GM19035 (cell line): ENCODE measurements around the gene GSTO1.

Source experiments
- ATAC-seq: cut with Tn5 transposase; IDR thresholded peaks from one replicate; pipeline ENCODE4 v1.9.1; 2021; ENCODE audit not compliant: unreplicated experiment

GSTO1 gene

DNA sequence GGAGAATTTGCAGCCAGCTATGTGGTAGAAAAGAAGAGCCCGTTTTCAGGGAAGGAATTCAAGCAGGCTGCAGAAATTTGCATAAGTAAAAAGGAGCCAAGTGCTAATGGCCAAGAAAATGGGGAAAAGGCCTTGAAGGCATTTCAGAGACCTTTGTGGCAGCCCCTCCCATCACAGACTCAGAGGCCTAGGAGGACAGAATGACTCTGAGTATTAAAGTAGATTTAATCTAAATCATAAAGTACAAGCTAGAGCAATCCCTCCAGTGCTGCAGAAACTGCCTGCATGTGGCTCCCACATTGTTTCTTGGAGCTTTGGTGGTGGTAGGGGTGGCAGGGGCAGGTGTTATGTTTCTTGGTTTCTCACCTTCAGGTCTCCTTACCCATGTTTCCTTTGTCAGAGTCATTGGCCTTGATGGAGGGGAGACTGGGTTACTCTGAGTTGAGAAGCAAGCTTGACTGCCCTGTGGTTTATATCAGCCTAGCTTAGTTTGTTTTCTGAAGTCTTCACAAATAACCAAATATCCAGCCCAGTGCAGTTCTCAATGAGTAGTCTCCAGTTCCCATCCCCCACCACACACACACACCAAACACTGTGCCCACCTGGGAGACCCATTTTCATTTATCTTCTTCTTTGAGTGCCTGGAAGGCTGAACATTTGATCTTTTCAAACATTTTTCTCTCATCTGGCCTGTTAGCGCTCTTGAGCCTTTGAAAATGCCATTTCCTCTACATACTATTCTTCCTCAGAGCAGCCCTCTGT lies 49.1 kb downstream of the GSTO1 start:
- no peak for ATAC-seq

DNA sequence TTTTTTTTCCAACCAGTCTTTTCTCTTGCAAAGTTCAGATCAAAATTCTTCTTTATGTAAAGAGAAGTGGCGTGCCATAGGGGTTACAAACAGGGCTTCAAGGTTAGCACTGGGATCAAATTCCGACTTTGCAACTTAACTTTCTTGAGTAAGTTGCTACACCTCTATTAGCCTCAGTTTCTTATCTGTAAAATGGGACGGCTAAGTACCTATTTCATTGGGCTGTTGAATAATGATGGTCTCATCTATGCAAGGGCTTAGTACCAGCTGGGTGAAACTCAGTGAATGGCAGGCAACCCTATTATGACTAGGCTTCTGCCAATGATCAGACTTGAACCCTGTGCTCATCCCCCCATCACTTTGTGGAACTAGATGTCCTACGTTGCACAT lies 49.7 kb downstream of the GSTO1 start:
- no peak for ATAC-seq

DNA sequence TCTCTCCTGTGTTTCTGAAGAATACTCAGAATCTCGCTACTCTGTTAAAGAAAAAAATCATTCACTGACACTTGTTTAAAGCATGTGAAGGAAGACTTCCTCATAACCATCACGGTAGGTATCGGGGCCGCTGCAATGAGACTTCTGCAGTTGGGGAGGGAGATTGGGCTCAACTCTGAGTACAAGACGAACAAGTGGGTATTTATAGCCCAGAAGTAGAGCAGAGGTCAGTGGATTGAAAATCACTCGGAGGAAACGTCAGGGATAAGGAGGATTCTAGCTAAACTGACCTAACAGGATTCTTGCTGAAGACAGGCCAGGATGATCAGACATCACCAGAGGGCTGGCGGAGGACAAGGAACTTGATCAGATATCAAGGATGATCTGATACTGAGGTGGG lies 50.2 kb downstream of the GSTO1 start:
- ATAC-seq, result no peak

DNA sequence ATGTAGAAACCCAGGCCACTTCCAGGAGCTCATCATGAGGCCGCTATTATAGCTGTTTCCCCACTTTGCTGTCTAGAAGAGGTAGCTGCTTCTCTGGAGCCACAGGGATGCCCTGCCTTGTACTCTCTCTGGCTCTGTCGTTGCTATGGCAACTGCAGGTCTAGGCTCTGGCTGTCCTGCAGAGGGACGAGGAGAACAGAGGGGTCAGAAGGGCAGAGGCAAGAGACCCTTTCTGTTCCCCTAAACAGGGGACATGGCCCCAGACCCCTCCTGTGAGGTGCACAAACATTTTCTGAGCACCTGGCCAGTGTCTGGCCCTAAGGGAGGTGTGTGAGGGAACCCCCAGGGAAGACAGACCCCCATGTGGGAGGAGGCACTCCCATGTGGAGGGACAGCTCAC lies 52.2 kb downstream of the GSTO1 start:
- ATAC-seq, result no peak

DNA sequence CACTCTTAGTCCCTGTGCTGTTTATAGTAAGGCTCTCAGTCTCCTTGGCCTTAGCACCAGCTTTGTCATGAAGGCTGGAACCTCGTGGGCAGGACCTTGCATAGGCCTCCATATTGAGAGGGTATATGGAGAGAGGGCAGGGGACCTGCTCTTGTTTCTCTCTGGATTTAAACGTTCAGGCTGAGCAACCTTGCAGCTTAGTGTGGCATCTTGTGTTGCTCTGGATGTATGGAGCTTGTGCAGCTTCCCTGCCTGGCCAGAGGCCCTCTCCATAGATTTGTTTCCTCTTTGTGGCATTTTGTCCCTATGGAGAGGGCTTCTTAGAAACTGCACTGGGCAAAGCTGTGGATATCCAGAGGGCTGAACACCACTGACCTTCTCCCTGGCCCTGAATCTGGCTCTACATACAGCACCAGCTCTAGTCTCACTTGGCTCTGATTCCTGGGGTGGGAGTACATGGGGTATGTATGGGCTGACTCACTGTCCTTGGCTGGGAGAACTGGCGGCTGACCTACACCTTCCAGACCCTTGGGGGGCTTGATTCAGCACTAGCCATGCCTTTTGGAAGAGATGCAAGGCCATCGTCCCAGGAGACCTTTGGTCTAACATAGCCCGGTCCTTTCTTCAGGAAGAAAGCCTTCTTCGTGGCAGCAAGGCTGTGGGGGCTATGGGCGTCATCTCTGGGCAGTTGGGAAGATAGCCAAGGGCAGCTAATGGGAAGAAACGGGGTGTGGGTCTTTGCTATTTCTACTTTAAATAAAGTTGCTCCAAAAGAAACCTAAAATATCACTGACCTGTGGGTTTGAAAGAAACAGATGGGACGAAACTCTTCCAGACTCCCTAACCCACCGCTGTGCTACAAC lies 53.1 kb downstream of the GSTO1 start:
- no peak for ATAC-seq

DNA sequence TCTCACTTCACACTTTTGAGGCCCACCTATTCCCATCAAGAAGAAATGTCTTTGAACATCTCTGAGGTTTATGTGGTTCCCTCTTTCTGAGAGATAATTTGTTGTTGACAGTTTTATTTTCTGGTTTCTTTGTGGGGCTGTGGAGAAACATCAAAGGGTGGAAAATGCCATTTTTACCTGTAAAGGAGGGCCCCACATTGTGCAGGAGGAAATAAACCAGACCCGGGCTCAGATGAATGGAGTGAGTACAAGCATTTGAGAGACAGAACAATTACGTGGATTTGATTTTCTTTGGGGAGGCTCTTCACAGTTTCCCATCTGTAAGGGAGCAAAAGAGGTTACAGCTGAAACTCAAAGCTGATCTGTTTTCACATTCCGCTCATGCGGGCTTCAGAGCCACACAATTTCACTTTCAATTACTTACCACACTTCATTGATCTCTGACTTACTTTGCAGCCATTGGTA lies 53.8 kb downstream of the GSTO1 start:
- peak; percentile 76 for ATAC-seq

DNA sequence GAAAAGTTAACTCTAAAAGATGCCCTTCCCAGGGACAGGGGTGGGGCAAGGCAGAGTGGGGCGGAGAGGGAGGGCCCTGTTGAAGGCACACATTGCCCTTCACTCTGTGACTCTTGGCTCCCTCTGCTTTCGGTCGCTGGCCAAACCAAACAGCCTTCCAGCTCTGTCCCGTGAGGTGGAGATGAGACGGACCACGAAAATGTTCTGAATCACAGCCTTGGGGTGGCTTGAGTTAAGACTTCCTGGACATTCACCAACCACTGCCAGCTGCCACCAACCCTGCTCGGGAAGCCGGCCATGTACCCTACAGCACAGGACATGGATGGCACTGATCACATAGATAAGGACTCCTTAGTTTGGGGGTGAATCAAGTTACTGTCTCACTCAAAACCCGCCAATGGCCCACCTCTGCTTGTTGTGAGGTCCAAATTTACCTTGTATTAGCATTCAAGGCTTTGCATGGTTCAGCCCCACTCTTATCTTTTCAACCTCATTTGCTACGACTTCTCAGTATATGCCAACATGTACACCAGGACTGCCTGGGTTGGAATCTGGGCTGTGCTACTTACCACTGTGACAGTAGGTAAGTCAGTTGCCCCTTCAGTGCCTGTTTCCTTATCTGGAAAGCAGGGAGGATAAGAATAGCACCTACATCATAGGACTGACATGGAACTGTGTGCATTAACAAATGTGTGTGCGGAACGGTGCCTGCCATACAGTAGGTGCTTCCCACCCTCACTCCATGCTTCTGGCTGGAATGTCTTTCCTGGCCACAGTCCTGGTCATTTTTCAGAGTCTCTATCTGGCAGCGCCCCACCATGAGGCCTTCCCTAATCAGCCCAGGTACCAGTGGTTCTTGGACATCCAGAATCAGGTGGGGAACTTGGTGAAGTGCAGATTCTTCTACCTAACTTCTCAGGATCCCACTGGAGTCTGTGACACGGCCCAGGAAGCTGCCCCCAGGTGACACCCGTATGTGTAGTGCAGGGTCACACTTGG lies 55.6 kb downstream of the GSTO1 start:
- no peak for ATAC-seq

DNA sequence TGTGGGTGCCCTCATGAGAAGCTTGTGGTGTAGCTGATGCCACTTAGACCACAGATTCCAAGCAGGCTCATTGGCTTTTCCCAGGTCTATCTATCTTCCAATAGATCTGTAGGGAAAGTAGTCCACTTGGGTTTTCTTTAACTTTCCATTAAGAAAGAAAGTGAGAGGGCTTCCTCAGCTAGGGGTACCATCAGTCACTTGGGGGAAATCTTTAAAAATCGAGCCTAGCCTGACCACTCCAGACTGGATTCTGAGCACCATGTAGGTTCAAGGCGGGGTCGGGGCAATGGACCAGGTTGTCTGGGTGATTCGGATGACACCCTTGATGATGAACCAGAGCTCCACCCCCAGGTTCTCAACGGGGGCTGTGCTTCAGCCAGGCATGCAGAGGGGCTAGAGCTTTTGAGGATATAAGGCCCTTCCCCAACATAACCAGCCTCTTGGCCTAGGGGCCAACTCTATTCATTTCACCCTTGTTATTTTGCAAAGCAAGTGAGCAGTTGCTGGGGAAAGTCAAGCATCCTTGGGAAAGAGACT lies 56.6 kb downstream of the GSTO1 start:
- no peak for ATAC-seq

DNA sequence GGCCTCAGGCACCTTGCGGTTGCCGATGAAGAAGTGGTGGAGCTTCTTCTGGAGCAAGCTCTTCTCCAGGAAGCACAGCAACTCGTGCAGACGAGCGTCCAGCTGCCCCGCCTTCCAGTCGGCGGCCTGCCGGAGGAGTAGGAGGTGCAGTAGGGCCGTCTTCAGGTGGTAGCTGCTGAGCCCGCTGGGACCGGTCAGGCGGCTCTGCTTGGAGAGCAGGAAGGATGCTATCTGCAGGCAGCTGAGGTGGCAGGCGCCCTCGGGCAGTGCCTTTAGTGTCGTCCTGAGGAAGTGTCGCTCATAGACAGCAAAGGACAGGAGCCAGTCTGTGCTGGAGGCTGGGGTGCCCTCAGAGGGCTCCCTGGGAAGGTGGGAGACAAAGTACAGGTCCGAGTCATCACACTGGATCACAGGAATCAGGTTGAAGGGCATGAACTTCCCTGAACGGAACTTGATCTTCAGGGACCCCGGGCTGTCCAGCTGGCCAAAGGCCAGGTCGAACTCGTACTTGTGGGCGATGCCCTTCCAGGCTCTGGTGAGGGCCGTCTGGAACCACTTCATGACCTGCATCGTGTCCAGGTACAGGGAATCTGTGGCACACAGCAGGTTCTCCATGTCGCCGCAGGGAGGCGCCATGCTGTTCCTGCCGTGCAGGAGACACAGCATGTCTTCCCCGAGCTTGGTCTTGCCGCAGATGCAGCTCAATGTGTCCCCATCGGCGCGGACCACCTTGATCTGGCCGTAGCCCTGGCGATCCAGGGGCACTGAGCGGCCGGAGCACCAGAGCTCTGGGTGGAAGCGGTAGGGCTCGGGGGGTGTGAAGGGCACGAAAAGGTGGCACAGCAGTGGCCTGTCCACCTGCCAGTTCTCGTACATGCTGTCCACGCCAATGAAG lies 60.1 kb downstream of the GSTO1 start:
- ATAC-seq, result no peak

DNA sequence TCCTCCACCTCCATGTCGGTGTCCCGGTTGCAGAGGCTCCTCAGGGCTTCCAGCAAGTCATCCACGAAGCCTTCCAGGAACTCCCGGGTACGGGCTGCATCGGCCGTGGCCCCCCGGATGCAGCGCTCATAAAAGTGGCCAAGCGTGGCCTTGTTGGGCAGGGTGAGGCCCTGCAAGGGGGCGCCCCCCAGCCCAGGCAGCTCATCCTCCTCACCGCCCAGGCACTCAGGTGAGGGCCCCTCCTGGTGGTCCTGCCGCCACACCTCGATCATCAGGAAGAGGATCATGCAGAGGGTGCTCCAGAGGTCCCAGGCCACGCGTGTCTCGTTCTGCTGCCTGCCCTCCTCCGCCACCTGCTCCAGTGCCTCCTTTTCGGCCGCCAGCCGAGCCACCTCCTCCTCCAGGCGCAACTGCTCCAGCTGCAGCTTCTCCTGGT lies 60.8 kb downstream of the GSTO1 start:
- no peak for ATAC-seq

DNA sequence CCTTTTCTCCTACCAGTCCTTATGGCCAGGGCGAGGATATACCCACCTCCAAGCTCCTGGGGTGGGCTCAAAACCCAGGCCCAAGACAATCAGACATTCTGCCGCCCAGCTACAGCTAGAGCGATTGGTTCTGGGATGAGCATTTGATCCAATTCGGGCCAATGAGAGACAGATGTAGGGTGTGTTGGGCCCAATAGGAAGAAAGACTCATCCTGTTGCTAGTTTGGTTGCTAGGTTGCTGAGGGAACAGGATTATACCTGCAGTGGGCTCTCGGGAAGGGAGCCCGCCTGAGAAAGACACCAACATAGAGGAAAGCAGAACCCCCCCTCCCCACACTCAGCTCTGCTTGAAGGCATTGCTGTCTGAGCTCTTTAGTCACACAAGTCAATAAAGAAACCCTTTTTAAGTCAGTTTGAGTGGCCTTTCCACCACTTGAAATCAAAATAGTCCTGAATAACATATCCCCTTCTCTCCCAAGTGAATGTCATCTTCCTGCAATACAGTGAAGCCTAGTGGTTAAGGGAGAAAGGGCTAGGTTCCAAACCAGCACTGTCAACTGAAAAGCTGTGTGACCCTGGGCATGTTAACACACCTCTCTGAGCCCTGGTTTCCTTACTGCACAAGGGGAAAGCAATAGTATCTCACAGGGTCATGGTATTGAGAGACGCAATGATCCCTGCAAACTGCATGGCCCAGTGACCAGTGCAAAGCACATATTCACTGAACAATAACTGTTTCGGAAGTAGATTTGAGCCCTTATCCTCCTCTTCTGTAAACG lies 61.8 kb downstream of the GSTO1 start:
- no peak for ATAC-seq
